H9 (cell line): ENCODE results near the gene POU6F2. TPM values are rescaled to one million over a fixed set of nuclear protein-coding genes. Genes with fewer than 3 reads are reported as not detected.

ENCODE experiments used
- DNase-seq: peaks from one replicate; pipeline ENCODE4 v3.0.0-alpha.2; 2017
- H2AFZ ChIP-seq: one replicate; pipeline ENCODE4 v1.6.1; 2013; ENCODE audit warnings: mild to moderate bottlenecking, low read length, control low read depth, moderate library complexity
- H2AK5ac ChIP-seq: 2 replicates; pipeline ENCODE4 v1.6.1; 2013; ENCODE audit warnings: low read length, control low read depth, mixed read lengths; ENCODE audit not compliant: insufficient read length
- H2BK120ac ChIP-seq: one replicate; pipeline ENCODE4 v1.6.1; 2013; ENCODE audit warnings: low read depth, mild to moderate bottlenecking, low read length, control low read depth, inconsistent platforms; ENCODE audit not compliant: poor library complexity, severe bottlenecking
- H2BK12ac ChIP-seq: 2 replicates; pipeline ENCODE4 v1.6.1; 2013; ENCODE audit warnings: low read length, control low read depth, mixed read lengths, low read depth; ENCODE audit not compliant: insufficient read length
- H2BK15ac ChIP-seq: 2 replicates; pipeline ENCODE4 v1.6.1; 2013; ENCODE audit warnings: low read depth, low read length, control low read depth
- H2BK20ac ChIP-seq: one replicate; pipeline ENCODE4 v1.6.1; 2013; ENCODE audit warnings: low read depth, mild to moderate bottlenecking, low read length, control low read depth, inconsistent platforms; ENCODE audit not compliant: poor library complexity, severe bottlenecking
- H2BK5ac ChIP-seq: 2 replicates; pipeline ENCODE4 v1.6.1; 2013; ENCODE audit warnings: low read length, control low read depth, mixed read lengths; ENCODE audit not compliant: insufficient read length
- H3K14ac ChIP-seq: 2 replicates; pipeline ENCODE4 v1.6.1; 2013; ENCODE audit warnings: low read length, control low read depth; ENCODE audit not compliant: insufficient read depth
- H3K18ac ChIP-seq: 2 replicates; pipeline ENCODE4 v1.6.1; 2013; ENCODE audit warnings: low read depth, mild to moderate bottlenecking, mixed read lengths, low read length, control low read depth; ENCODE audit not compliant: insufficient read length
- H3K23ac ChIP-seq: 2 replicates; pipeline ENCODE4 v1.6.1; 2013; ENCODE audit warnings: low read length, control low read depth, mixed read lengths, low read depth; ENCODE audit not compliant: insufficient read length
- H3K23me2 ChIP-seq: 2 replicates; pipeline ENCODE4 v1.6.1; 2013; ENCODE audit warnings: low read depth, mild to moderate bottlenecking, mixed read lengths, low read length, control low read depth; ENCODE audit not compliant: insufficient read length, poor library complexity, severe bottlenecking
- H3K27ac ChIP-seq: 2 replicates; pipeline ENCODE4 v1.5.1; 2013; ENCODE audit warnings: low read length, control low read depth, mixed read lengths, low read depth; ENCODE audit not compliant: insufficient read length
- H3K27me3 ChIP-seq: 2 replicates; pipeline ENCODE4 v1.6.1; 2013; ENCODE audit warnings: low read length, control low read depth, inconsistent platforms; ENCODE audit not compliant: insufficient read depth
- H3K4ac ChIP-seq: 2 replicates; pipeline ENCODE4 v1.6.1; 2013; ENCODE audit warnings: low read depth, mild to moderate bottlenecking, control low read depth, inconsistent platforms, low read length, moderate library complexity
- H3K4me1 ChIP-seq: 2 replicates; pipeline ENCODE4 v1.6.1; 2013; ENCODE audit warnings: low read length, control low read depth, inconsistent platforms; ENCODE audit not compliant: insufficient read depth
- H3K4me2 ChIP-seq: 2 replicates; pipeline ENCODE4 v1.6.1; 2013; ENCODE audit warnings: low read length, control low read depth, mixed read lengths; ENCODE audit not compliant: insufficient read length, insufficient read depth
- H3K56ac ChIP-seq: 2 replicates; pipeline ENCODE4 v1.6.1; 2013; ENCODE audit warnings: low read depth, mild to moderate bottlenecking, mixed read lengths, low read length, control low read depth; ENCODE audit not compliant: insufficient read length
- H3K79me1 ChIP-seq: 2 replicates; pipeline ENCODE4 v1.6.1; 2013; ENCODE audit warnings: low read depth, mild to moderate bottlenecking, moderate library complexity, low read length, control low read depth, inconsistent platforms; ENCODE audit not compliant: insufficient read depth, poor library complexity, severe bottlenecking
- H3K79me2 ChIP-seq: 2 replicates; pipeline ENCODE4 v1.6.1; 2013; ENCODE audit warnings: low read length, control low read depth, inconsistent platforms; ENCODE audit not compliant: insufficient read depth
- H3K9ac ChIP-seq: 2 replicates; pipeline ENCODE4 v1.6.1; 2013; ENCODE audit warnings: low read length, control low read depth, mixed read lengths; ENCODE audit not compliant: insufficient read length; ENCODE audit errors: extremely low read depth
- H3K9me3 ChIP-seq: one replicate; pipeline ENCODE4 v1.6.1; 2013; ENCODE audit warnings: low read depth, low read length, inconsistent platforms; ENCODE audit not compliant: control insufficient read depth
- H3T11ph ChIP-seq: one replicate; pipeline ENCODE4 v1.6.1; 2013; ENCODE audit warnings: mild to moderate bottlenecking, low read length, control low read depth, inconsistent platforms
- H4K20me1 ChIP-seq: one replicate; pipeline ENCODE4 v1.6.1; 2013; ENCODE audit not compliant: control insufficient read depth, insufficient read length, insufficient read depth
- H4K5ac ChIP-seq: 2 replicates; pipeline ENCODE4 v1.6.1; 2013; ENCODE audit warnings: low read depth, mild to moderate bottlenecking, mixed read lengths, low read length, control low read depth; ENCODE audit not compliant: insufficient read length
- H4K8ac ChIP-seq: replicated peaks from 2 replicates; pipeline ENCODE4 v1.6.1; 2013; ENCODE audit warnings: low read length, control low read depth, mixed read lengths, low read depth; ENCODE audit not compliant: insufficient read length
- H4K91ac ChIP-seq: 2 replicates; pipeline ENCODE4 v1.6.1; 2013; ENCODE audit warnings: low read depth, mild to moderate bottlenecking, moderate library complexity, mixed read lengths, low read length, control low read depth; ENCODE audit not compliant: insufficient read length
- H3K27ac Mint-ChIP-seq, 3 experiments: 2 replicates in 2 of 3; 3 replicates in 1 of 3; pipeline ENCODE4 v1.8.0; 2020 to 2021; ENCODE audit warnings: mixed read lengths in 3 of 3, mild to moderate bottlenecking in 1 of 3, moderate library complexity in 1 of 3
- H3K27me3 Mint-ChIP-seq: 2 replicates; pipeline ENCODE4 v1.8.0; 2021; ENCODE audit warnings: low read depth, mild to moderate bottlenecking, moderate library complexity, mixed read lengths
- H3K36me3 Mint-ChIP-seq, 3 experiments: 2 replicates in 2 of 3; 3 replicates in 1 of 3; pipeline ENCODE4 v1.8.0; 2020 to 2021; ENCODE audit warnings: low read depth in 3 of 3, mixed read lengths in 3 of 3; ENCODE audit not compliant: insufficient read depth in 1 of 3
- H3K4me1 Mint-ChIP-seq, 2 experiments: 2 replicates each; pipeline ENCODE4 v1.8.0; 2020; ENCODE audit warnings: mixed read lengths in 2 of 2
- H3K4me3 Mint-ChIP-seq, 2 experiments: 2 replicates in 1 of 2; 3 replicates in 1 of 2; pipeline ENCODE4 v1.8.0; 2020 to 2021; ENCODE audit warnings: mild to moderate bottlenecking in 2 of 2, mixed read lengths in 2 of 2, moderate library complexity in 1 of 2
- H3K9me3 Mint-ChIP-seq, 2 experiments: 2 replicates in 1 of 2; 3 replicates in 1 of 2; pipeline ENCODE4 v1.8.0; 2020; ENCODE audit warnings: mild to moderate bottlenecking in 2 of 2, mixed read lengths in 2 of 2, moderate library complexity in 1 of 2
- WGBS: extraction: QIAGEN DNeasy Blood & Tissue Kit; methylation state at CpG from one replicate; pipeline ENCODE4 v1.1.7; 2013; ENCODE audit warnings: missing lambda C conversion rate, low lambda C conversion rate, mixed read lengths; ENCODE audit not compliant: insufficient read length; ENCODE audit errors: extremely low coverage; 5-methylcytosine and 5-hydroxymethylcytosine counted together
- total RNA-seq: library from RNA; stranded (reverse); gene quantifications from 2 replicates; pipeline ENCODE4 v1.2.1, GENCODE V29; 2021
- TF ChIP-seq, protein P1 (sequence below): fragments of 200-600 bp; sonication (generic); conservative IDR thresholded peaks from 3 replicates; pipeline ENCODE4 v1.8.0; 2021; ENCODE audit warnings: antibody characterized with exemption, mild to moderate bottlenecking

The POU6F2 gene
- total RNA-seq, 1 experiment from 2014 or later, result 1.9 TPM

DNA sequence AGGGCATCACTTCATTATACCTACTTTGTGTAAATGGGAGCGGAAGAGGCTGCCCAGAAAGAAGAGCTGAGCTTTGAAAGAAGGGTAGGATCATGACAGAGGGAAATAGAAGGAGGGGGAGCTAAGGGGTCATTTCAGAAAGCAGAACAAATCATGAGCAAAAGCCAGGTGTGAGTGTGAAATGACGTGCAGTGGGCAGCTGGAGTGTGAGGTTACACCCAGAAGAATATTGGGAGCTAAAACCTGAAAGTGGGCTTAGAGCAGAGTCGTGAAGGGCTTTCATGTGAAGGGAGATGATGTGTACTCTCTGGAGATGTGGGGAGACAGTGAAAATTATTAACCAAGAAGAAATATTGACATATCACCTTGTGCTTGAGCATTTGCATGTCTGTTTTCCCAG is 343.5 kb downstream of the POU6F2 start:
- Histone ChIP-seq H3K4me1 (no peaks in the 10 kb centered on the region), H4K8ac (no peak overlapping the region), H2BK15ac (no peak overlapping the region), H2BK20ac (no peak overlapping the region), H4K91ac (no peak overlapping the region), H3K4ac (no peak overlapping the region), H3K27me3 (no peaks in the 10 kb centered on the region), H3K56ac (no peak overlapping the region), H3K9ac (no peak overlapping the region), H3K23me2 (no peaks in the 10 kb centered on the region), H3K27ac (no peak overlapping the region), H2BK120ac (no peak overlapping the region), H4K5ac (no peak overlapping the region), H2BK5ac (no peak overlapping the region), H3T11ph (no peak overlapping the region), H3K14ac (no peak overlapping the region), H2AFZ (no peak overlapping the region), H3K23ac (no peak overlapping the region), H3K4me2 (no peak overlapping the region), H2AK5ac (no peak overlapping the region), H3K79me2 (no peaks in the 10 kb centered on the region), H3K9me3 (no peaks in the 10 kb centered on the region), H3K18ac (no peak overlapping the region), H3K79me1 (no peaks in the 10 kb centered on the region), H4K20me1 (no peaks in the 10 kb centered on the region), H2BK12ac (no peak overlapping the region)
- H3K9me3 Mint-ChIP-seq, result peaks cover 11 to 13% of the 10 kb centered on the region in 2 experiments
- no CpG with 5 or more reads among the region's 3 CpGs for WGBS
- H3K4me3 Mint-ChIP-seq, result no peak overlapping the region
- TF ChIP-seq, protein P1, sequence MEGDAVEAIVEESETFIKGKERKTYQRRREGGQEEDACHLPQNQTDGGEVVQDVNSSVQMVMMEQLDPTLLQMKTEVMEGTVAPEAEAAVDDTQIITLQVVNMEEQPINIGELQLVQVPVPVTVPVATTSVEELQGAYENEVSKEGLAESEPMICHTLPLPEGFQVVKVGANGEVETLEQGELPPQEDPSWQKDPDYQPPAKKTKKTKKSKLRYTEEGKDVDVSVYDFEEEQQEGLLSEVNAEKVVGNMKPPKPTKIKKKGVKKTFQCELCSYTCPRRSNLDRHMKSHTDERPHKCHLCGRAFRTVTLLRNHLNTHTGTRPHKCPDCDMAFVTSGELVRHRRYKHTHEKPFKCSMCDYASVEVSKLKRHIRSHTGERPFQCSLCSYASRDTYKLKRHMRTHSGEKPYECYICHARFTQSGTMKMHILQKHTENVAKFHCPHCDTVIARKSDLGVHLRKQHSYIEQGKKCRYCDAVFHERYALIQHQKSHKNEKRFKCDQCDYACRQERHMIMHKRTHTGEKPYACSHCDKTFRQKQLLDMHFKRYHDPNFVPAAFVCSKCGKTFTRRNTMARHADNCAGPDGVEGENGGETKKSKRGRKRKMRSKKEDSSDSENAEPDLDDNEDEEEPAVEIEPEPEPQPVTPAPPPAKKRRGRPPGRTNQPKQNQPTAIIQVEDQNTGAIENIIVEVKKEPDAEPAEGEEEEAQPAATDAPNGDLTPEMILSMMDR, result no peak
- peaks cover 12 to 15% of the 10 kb centered on the region in 2 experiments for H3K4me1 Mint-ChIP-seq
- no peak overlapping the region for H3K27ac Mint-ChIP-seq
- H3K36me3 Mint-ChIP-seq, result peaks cover 5 to 15% (median 7%) of the 10 kb centered on the region in 3 experiments; a peak in 6 of 7 replicates
- DNase-seq, result no peak
- H3K27me3 Mint-ChIP-seq, result no peaks in the 10 kb centered on the region
